ENCODE measurements around the gene GNG8. TPM values are rescaled to one million over a fixed set of nuclear protein-coding genes. Genes with fewer than 3 reads are reported as not detected.
"Not testable (repeated sequence)": the region's sequence is repeated elsewhere in the genome, so short reads cannot be mapped to it uniquely, and the experiment has no call there.

Gene GNG8
- total RNA-seq, 1 experiment from 2014 or later, result not detected

GRCh38 chr19:46631481-46631880 is 4.5 kb downstream of the GNG8 start:
- no peak for DNase-seq
- Histone ChIP-seq H3K4me3 (ENCODE audit: insufficient read depth, low read depth, low read length) (no peak overlapping the region), H3K27me3 (ENCODE audit: control insufficient read depth, insufficient read depth, low read length) (peaks cover 35% of the 10 kb centered on the region), H3K36me3 (replicated peaks; ENCODE audit: control insufficient read depth, insufficient read depth, low read length) (no peaks in the 10 kb centered on the region)

GRCh38 chr19:46630586-46631205 is 5.3 kb downstream of the GNG8 start:
- H3K27me3 ChIP-seq (ENCODE audit: control insufficient read depth, insufficient read depth, low read length), result peaks cover 27% of the 10 kb centered on the region
- no peak overlapping the region for H3K4me3 ChIP-seq (ENCODE audit: insufficient read depth, low read depth, low read length)

DNA sequence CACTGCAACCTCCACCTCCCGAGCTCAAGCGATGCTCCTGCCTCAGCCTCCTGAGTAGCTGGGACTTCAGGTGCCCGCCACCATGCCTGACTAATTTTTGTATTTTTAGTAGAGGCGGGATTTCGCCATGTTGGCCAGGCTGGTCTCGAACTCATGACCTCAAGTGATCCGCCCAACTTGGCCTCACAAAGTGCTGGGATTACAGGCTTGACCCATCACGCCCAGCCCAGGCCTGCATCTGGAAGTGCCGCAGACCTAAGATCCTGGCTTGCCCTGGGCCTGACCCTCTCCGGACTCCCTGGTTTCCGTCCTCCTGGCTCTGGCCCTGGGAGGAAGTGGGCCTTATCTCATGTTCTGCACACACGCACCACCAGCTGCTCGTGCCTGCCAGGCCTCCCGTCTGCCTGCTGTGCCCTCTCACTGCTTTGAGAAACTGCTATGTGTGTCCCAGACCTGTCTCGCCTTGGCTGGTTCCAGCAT is 6.4 kb downstream of the GNG8 start:
- no peak for DNase-seq
- Histone ChIP-seq H3K36me3 (replicated peaks; ENCODE audit: control insufficient read depth, insufficient read depth, low read length) (no peaks in the 10 kb centered on the region), H3K27me3 (ENCODE audit: control insufficient read depth, insufficient read depth, low read length) (peaks cover 19% of the 10 kb centered on the region), H3K4me3 (ENCODE audit: insufficient read depth, low read depth, low read length) (no peak overlapping the region)

More at GRCh38 chr19:46630586-46631205, 5.3 kb downstream of the GNG8 start:
- no peak for DNase-seq
- no peaks in the 10 kb centered on the region for H3K36me3 ChIP-seq (replicated peaks; ENCODE audit: control insufficient read depth, insufficient read depth, low read length)

GRCh38 chr19:46628970-46629369 is 7.0 kb downstream of the GNG8 start:
- DNase-seq; H3K36me3 ChIP-seq (replicated peaks; ENCODE audit: control insufficient read depth, insufficient read depth, low read length); H3K4me3 ChIP-seq (ENCODE audit: insufficient read depth, low read depth, low read length): not testable (repeated sequence)
- H3K27me3 ChIP-seq (ENCODE audit: control insufficient read depth, insufficient read depth, low read length), result peaks cover 16% of the 10 kb centered on the region

- Histone ChIP-seq H3K36me3 (replicated peaks; ENCODE audit: control insufficient read depth, insufficient read depth, low read length) (no peaks in the 10 kb centered on the region), H3K4me3 (ENCODE audit: insufficient read depth, low read depth, low read length) (no peak overlapping the region), H3K27me3 (ENCODE audit: control insufficient read depth, insufficient read depth, low read length) (peaks cover under 1% of the 10 kb centered on the region; the same call in 1 of the 2 replicates)
- DNase-seq, result no peak
Measured at GRCh38 chr19:46626446-46626845, 9.6 kb downstream of the GNG8 start.

DNA sequence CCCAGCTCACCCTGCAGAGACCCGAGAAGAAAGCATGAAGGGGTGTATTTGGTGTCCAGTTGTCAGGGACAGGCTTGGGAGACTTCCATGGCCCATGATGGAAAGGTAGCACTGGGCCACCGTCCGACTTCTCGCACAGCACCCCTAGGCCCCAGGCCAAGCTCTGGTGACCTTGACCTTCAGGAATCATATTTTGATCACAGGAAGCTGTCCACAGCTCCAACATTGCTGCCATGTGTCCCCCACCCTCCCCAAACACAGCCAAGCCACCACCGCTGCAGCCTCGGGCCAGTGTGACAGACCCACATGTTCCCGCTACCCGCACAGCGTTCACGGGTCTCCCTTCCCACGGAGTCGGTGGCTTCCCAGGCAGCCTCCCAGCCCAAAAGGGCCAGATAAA is 10.3 kb downstream of the GNG8 start:
- DNase-seq, result no peak
- H3K27me3 ChIP-seq (ENCODE audit: control insufficient read depth, insufficient read depth, low read length), result no peaks in the 10 kb centered on the region; the same call in 1 of the 2 replicates
- no peaks in the 10 kb centered on the region for H3K36me3 ChIP-seq (replicated peaks; ENCODE audit: control insufficient read depth, insufficient read depth, low read length)
- no peak overlapping the region for H3K4me3 ChIP-seq (ENCODE audit: insufficient read depth, low read depth, low read length)

DNA sequence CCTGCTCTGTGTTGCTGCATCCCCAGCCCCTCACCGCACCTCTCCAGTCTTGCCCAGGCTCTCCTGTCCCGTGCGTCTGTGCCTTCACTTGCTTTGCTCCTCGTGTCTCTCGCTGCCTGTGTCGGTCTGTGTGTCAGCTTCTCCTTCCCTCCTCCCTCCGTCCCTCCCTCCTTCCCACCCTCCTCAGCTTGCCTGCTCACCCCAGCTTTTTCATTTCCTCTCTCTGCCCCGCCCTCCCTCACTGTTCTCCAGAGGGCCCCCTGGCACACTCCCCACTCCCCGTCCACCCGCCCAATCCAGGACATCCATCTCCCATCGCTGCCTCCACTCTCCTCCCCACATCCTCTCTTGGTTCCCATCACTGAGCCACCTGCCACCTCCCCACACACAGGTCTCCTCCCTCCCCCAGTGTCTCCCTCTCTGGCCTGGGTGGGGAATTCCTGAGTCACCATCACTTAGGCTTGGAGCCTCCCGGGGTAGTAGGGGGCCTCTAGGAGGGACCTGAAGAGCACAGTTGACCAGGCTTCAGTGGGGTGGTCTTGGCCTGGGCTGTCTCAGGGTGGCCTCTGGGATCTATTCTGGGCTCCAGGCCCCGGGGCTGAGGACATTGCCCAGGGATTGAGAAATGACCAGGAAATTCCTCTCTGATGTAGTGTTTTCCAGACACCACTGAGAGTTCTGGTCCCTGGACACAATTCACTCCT is 10.9 kb downstream of the GNG8 start, which contains the start of gene PTGIR:
PTGIR (minus strand) TSS at position 132 of the 704 bp plus-strand sequence. CDS start 864 bp downstream, outside the sequence.
- no peak within 1 kb of the TSS for H3K4me3 ChIP-seq (ENCODE audit: insufficient read depth, low read depth, low read length)
- peak; percentile 79 for DNase-seq
- no peaks in the 10 kb centered on the region for H3K36me3 ChIP-seq (replicated peaks; ENCODE audit: control insufficient read depth, insufficient read depth, low read length)
- no peaks in the 10 kb centered on the region for H3K27me3 ChIP-seq (ENCODE audit: control insufficient read depth, insufficient read depth, low read length)

DNA sequence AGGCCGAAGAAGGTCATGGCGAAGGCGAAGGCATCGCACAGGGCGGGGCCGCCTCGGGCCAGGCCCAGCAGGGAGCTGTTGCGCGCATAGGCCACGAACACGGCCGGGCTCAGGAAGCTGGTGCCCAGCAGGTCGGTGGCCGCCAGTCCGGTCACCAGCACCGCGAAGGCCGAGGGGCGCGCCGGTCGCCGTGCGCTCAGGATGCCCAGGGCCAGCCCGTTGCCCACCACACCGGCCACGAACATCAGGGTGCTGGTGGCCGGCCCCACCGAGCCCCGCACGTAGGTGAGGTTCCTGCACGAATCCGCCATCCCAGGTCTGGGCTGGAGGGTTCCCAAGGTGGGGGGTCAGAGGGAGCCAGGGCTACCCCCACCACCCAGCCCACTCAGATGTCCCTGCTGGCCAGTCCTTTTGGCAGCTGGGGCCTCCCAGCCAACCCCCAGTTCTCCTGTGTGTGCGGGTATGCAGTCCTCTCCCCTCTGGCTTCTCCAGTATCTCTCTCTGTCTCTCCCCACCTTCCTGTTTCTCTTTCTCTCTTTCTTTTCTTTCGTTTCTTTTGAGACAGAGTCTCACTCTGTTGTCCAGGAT is 12.0 kb downstream of the GNG8 start:
- no peak overlapping the region for H3K4me3 ChIP-seq (ENCODE audit: insufficient read depth, low read depth, low read length)
- H3K27me3 ChIP-seq (ENCODE audit: control insufficient read depth, insufficient read depth, low read length), result no peaks in the 10 kb centered on the region
- no peaks in the 10 kb centered on the region for H3K36me3 ChIP-seq (replicated peaks; ENCODE audit: control insufficient read depth, insufficient read depth, low read length)
- no peak for DNase-seq

DNA sequence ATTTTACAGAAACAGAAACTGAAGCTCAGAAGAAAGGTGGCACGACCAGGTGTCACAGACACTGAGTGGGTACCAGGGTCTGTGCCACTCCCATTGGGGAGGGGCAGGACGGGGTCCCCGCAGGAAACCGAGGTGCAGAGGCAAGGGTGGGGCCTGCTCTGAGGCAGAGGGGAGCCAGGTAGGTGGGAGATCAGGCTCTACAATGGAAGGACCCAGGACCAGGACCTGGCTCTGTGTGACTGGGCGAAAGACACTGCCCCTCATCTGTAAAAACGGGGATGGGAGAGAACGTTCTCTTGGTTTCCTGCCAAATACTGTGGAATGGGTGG is 13.9 kb downstream of the GNG8 start:
- Histone ChIP-seq H3K36me3 (replicated peaks; ENCODE audit: control insufficient read depth, insufficient read depth, low read length) (no peaks in the 10 kb centered on the region), H3K27me3 (ENCODE audit: control insufficient read depth, insufficient read depth, low read length) (no peaks in the 10 kb centered on the region), H3K4me3 (ENCODE audit: insufficient read depth, low read depth, low read length) (no peak overlapping the region)
- no peak for DNase-seq

DNA sequence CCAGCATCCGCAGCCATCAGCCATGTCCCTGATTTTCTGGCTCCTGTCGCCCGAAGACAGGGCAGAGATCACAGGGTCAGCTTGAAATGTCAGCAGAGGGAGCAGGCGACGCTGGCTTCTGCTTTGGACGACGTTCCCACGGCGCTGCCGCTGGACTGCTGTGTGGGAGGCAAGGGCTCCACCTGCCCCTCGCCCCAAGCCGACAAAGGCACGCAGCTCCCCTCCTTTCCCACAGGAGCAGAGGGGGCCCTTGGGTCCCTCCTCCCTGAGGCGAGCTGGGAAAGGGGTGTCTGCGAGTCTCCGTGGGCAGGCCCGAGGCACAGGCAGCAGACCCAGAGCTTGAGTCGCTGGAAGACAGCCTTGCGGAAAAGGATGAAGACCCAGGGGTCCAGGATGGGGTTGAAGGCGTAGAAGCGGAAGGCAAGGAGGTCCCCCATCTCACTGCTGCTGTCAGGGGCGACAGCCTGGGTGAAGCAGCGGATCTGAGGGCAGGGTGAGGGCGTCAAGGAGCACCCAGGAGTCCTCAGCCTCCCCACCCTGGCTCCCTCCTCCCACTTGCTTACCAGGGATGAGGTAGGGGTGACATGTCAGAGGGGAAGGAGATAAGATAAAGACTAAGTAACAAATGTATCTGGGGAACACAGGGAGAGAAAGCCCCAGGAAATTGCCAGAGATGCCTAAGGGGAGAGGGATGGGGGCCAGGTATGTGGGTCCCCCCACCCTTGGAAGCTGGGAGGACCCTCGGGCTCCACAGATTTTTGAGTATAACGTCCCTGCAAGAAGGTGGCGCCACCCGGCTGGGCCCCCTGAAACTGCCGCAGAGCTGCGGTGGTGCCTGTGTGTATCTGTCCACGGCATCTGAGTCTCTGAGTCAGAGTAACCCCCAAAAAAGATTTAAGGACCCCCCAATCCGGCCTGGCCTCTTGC is 14.5 kb downstream of the GNG8 start:
- peak; percentile 77 for DNase-seq
- no peak overlapping the region for H3K4me3 ChIP-seq (ENCODE audit: insufficient read depth, low read depth, low read length)
- no peaks in the 10 kb centered on the region for H3K36me3 ChIP-seq (replicated peaks; ENCODE audit: control insufficient read depth, insufficient read depth, low read length)
- H3K27me3 ChIP-seq (ENCODE audit: control insufficient read depth, insufficient read depth, low read length), result no peaks in the 10 kb centered on the region

DNA sequence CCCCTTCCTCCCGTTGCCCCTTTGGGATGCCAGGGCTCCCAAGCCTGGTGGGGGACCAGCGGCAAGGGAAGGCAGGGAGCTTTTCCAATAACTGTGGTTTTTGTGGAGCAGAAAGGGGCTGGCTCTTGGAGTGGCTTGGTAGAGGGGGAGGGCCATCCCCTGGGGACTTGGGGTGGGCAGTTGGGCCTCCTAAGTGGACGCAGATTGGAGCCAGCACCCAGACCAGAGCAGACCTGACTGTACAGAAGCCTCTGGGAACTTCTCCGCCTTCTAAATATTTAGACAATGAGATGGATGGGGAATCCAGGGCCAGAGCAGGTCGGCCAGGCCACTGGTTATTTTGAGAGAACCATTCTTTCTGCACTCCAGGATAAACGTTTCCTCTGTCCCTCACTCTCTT is 15.3 kb downstream of the GNG8 start:
- Histone ChIP-seq H3K4me3 (ENCODE audit: insufficient read depth, low read depth, low read length) (no peak overlapping the region), H3K27me3 (ENCODE audit: control insufficient read depth, insufficient read depth, low read length) (no peaks in the 10 kb centered on the region), H3K36me3 (replicated peaks; ENCODE audit: control insufficient read depth, insufficient read depth, low read length) (no peaks in the 10 kb centered on the region)
- no peak for DNase-seq

DNA sequence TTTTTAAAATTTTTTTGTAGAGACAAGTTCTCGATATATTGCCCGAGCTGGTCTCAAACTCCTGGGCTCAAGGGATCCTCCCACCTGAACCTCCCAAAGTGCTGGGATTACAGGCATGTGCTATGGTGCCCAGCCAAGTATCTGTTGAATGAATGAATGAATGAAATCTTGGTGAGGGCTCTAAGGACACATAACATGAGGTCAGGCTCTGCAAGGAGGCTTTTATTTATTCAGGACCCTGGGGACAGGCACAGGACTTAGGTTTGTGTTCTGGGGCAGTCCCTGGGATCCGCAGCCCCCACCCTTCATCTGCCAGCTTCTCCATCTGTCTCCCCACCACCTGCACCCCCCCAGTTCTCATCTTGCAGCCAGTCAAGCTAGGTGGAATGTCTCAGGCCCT is 15.7 kb downstream of the GNG8 start:
- Histone ChIP-seq H3K36me3 (replicated peaks; ENCODE audit: control insufficient read depth, insufficient read depth, low read length) (no peaks in the 10 kb centered on the region), H3K4me3 (ENCODE audit: insufficient read depth, low read depth, low read length) (no peak overlapping the region), H3K27me3 (ENCODE audit: control insufficient read depth, insufficient read depth, low read length) (no peaks in the 10 kb centered on the region)
- no peak for DNase-seq

GRCh38 chr19:46618670-46619231 is 17.3 kb downstream of the GNG8 start:
- Histone ChIP-seq H3K36me3 (replicated peaks; ENCODE audit: control insufficient read depth, insufficient read depth, low read length) (no peaks in the 10 kb centered on the region), H3K4me3 (ENCODE audit: insufficient read depth, low read depth, low read length) (no peak overlapping the region), H3K27me3 (ENCODE audit: control insufficient read depth, insufficient read depth, low read length) (no peaks in the 10 kb centered on the region)
- no peak for DNase-seq

- H3K4me3 ChIP-seq (ENCODE audit: insufficient read depth, low read depth, low read length), result no peak overlapping the region
- no peak for DNase-seq
- no peaks in the 10 kb centered on the region for H3K36me3 ChIP-seq (replicated peaks; ENCODE audit: control insufficient read depth, insufficient read depth, low read length)
- H3K27me3 ChIP-seq (ENCODE audit: control insufficient read depth, insufficient read depth, low read length), result no peaks in the 10 kb centered on the region
Measured at GRCh38 chr19:46617601-46618000, 18.4 kb downstream of the GNG8 start.
